Activated B cell treated with CpG ODN at 0.5 μM for 24 hours (primary cell): ENCODE results near the gene RABGAP1L. TPM values are rescaled to one million over a fixed set of nuclear protein-coding genes. Genes with fewer than 3 reads are reported as not detected.

Experiments used
- ATAC-seq: fragments of 200-7000 bp; cut with Tn5 transposase; one replicate; pipeline ENCODE4 v1.10.0; 2021; ENCODE audit warnings: low read depth, mild to moderate bottlenecking, moderate library complexity
- CTCF ChIA-PET: fragments of 350-600 bp; sonication (Branson Sonifier 250); formaldehyde crosslinking; loops from one replicate; lab custom pipeline; 2021; ENCODE audit warnings: antibody characterized with exemption; lab: Charles Lee
- POLR2A ChIA-PET: fragments of 350-600 bp; sonication (Branson Sonifier 250); formaldehyde crosslinking; loops from one replicate; lab custom pipeline; 2021; ENCODE audit warnings: antibody characterized with exemption; lab: Charles Lee
- DNase-seq: peaks from one replicate; pipeline ENCODE4 v3.0.0; 2022
- H3K27ac Mint-ChIP-seq: one replicate; pipeline ENCODE4 v1.8.0; 2020; ENCODE audit warnings: mixed read lengths
- H3K27me3 Mint-ChIP-seq: one replicate; pipeline ENCODE4 v1.8.0; 2021; ENCODE audit warnings: mixed read lengths
- H3K36me3 Mint-ChIP-seq: one replicate; pipeline ENCODE4 v1.8.0; 2021; ENCODE audit warnings: low read depth, mixed read lengths
- H3K4me1 Mint-ChIP-seq: one replicate; pipeline ENCODE4 v1.8.0; 2021; ENCODE audit warnings: mixed read lengths
- H3K4me3 Mint-ChIP-seq: one replicate; pipeline ENCODE4 v1.8.0; 2020; ENCODE audit warnings: mild to moderate bottlenecking, mixed read lengths
- H3K9me3 Mint-ChIP-seq: one replicate; pipeline ENCODE4 v1.8.0; 2020; ENCODE audit warnings: mixed read lengths
- intact Hi-C: fragments of 100-400 bp; cut with micrococcal nuclease; formaldehyde crosslinking; loops from one replicate; pipeline ENCODE4 v1.15.1; 2024
- total RNA-seq: library from RNA; stranded (reverse); gene quantifications from 2 replicates; pipeline ENCODE4 v1.2.3, GENCODE V29; 2022
- TF ChIP-seq, protein P1 (sequence below): fragments of 200-600 bp; IDR thresholded peaks from one replicate; pipeline ENCODE4 v1.8.0; 2022; ENCODE audit warnings: antibody characterized with exemption, mild to moderate bottlenecking

RABGAP1L gene
- total RNA-seq, 1 donor from 2014 or later: 126 TPM

DNA sequence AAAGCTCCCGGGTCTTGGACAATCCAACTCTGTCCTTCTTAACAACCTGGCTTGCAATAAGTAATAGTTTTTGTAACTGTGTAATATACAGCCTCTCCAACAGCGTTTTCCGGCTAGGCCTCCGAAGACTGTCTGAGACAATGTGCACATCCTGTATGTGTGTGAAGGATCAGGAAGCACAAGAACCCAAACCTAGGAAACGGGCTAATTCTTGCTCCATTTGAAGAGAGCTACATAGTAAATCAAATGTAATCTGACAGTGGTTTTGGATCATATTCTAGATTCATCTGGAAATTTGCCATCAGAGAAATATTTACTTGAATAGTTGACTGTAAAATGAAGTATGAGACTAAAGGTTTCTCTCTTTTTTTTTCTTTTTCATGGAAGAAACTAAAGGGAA is 289.7 kb downstream of the RABGAP1L start:
- no peak overlapping the region for H3K27ac Mint-ChIP-seq
- POLR2A ChIA-PET: no interaction called here
- H3K4me3 Mint-ChIP-seq: no peak overlapping the region
- H3K4me1 Mint-ChIP-seq: peaks cover 5% of the 10 kb centered on the region
- H3K36me3 Mint-ChIP-seq: peaks cover 15% of the 10 kb centered on the region
- no peaks in the 10 kb centered on the region for H3K27me3 Mint-ChIP-seq
- no peaks in the 10 kb centered on the region for H3K9me3 Mint-ChIP-seq
- intact Hi-C loops: no loop called here
- ATAC-seq (no peak), DNase-seq (no peak)
- CTCF ChIA-PET: no interaction called here
- TF ChIP-seq, protein P1, sequence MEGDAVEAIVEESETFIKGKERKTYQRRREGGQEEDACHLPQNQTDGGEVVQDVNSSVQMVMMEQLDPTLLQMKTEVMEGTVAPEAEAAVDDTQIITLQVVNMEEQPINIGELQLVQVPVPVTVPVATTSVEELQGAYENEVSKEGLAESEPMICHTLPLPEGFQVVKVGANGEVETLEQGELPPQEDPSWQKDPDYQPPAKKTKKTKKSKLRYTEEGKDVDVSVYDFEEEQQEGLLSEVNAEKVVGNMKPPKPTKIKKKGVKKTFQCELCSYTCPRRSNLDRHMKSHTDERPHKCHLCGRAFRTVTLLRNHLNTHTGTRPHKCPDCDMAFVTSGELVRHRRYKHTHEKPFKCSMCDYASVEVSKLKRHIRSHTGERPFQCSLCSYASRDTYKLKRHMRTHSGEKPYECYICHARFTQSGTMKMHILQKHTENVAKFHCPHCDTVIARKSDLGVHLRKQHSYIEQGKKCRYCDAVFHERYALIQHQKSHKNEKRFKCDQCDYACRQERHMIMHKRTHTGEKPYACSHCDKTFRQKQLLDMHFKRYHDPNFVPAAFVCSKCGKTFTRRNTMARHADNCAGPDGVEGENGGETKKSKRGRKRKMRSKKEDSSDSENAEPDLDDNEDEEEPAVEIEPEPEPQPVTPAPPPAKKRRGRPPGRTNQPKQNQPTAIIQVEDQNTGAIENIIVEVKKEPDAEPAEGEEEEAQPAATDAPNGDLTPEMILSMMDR: no peak

DNA sequence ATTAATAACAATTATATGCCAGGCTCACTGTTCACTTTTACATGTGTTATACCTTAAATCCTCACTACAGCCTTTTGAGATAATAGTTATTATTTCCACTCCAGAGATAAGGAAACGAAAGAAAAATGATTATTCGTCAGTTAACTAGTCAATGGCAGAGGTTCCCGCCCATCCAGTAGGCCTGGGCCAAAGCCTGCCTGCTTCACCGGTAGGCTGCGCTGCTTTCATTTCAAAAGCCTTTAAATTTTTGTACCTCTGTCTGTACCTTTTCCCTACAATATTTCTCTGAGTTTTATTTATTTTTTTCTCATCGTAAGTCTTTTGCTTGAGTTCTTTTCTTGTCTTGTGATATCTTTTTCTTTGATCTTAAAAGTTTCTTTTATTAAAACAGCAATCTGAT is 292.1 kb downstream of the RABGAP1L start:
- DNase-seq (no peak), ATAC-seq (no peak)
- ChIA-PET POLR2A (no interaction called here), CTCF (no interaction called here)
- intact Hi-C loops: no loop called here
- TF ChIP-seq, protein P1: no peak
- H3K4me1 Mint-ChIP-seq: no peaks in the 10 kb centered on the region
- H3K9me3 Mint-ChIP-seq: no peaks in the 10 kb centered on the region
- H3K27ac Mint-ChIP-seq: no peak overlapping the region
- no peak overlapping the region for H3K4me3 Mint-ChIP-seq
- no peaks in the 10 kb centered on the region for H3K27me3 Mint-ChIP-seq
- H3K36me3 Mint-ChIP-seq: peaks cover 11% of the 10 kb centered on the region

DNA sequence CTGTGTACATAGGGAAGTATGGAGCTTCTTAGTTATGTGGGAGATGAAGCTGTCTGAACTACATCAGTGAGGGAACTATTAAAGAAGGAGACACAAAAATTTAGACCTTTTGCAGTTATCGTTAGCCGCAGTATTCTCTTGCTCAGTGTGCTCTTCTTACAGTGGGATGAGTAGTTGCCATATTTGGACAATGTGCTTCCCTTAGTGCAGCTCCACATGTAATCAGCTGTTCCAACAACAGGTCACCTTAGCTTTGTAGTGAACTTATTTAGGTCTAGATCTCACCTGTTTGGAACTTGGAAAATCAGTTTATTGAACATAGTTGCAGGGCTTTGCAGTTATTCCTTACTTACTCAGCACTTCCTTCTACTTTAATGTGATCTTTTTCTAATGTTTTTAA is 306.5 kb downstream of the RABGAP1L start:
- H3K36me3 Mint-ChIP-seq: peaks cover 28% of the 10 kb centered on the region
- intact Hi-C loops: no loop called here
- H3K27ac Mint-ChIP-seq: no peak overlapping the region
- TF ChIP-seq, protein P1: no peak
- no peaks in the 10 kb centered on the region for H3K4me1 Mint-ChIP-seq
- H3K27me3 Mint-ChIP-seq: no peaks in the 10 kb centered on the region
- CTCF ChIA-PET: no interaction called here
- DNase-seq: no peak
- no peak overlapping the region for H3K4me3 Mint-ChIP-seq
- H3K9me3 Mint-ChIP-seq: peaks cover 2% of the 10 kb centered on the region
- POLR2A ChIA-PET: interaction anchor here (0.5 kb wide), 1 partner anchor 1822 kb away, joined by 5 read pairs; no protein-coding TSS in a partner anchor
- no peak for ATAC-seq

DNA sequence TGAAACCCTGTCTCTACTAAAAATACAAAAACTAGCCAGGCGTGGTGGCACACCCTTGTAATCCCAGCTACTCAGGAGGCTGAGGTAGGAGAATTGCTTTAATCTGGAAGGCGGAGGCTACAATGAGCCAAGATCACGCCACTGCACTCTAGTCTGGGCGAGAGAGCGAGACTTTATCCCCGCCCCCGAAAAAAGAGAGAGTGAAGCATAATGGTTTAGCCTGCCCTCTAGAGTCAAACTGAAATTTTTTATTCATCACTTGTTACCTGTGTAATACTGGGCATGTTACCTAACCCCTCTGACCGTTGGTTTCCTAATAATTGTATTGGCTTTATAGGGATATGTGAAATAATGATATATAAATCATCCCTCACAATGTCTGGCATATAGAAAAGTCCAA is 307.3 kb downstream of the RABGAP1L start:
- ChIA-PET POLR2A (no interaction called here), CTCF (interaction anchor here (1.5 kb wide), 1 partner anchor 204 kb away, joined by 4 read pairs; no protein-coding TSS in a partner anchor)
- H3K36me3 Mint-ChIP-seq: peaks cover 25% of the 10 kb centered on the region
- ATAC-seq (no peak), DNase-seq (no peak)
- no peak overlapping the region for H3K4me3 Mint-ChIP-seq
- H3K27me3 Mint-ChIP-seq: no peaks in the 10 kb centered on the region
- intact Hi-C loops: no loop called here
- TF ChIP-seq, protein P1: no peak
- peaks cover 2% of the 10 kb centered on the region for H3K9me3 Mint-ChIP-seq
- no peak overlapping the region for H3K27ac Mint-ChIP-seq
- H3K4me1 Mint-ChIP-seq: no peaks in the 10 kb centered on the region

DNA sequence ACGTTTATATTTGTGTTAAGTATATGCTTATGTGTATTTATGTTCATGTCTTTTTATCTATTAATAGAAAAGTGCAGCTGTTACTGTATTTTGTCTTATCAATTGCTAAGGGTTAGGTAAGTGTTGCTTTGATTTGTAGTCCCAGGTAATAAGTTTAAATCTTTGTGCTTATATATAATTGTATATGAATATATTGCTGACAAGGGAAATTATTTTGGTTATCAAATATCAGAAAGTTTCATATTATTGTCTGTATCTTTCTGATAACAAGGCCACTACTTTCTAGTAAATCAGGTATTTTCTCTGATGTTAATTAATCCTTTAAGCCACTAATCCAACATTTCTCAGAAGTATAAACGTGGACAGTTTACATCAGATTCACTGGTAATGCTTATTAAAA is 309.7 kb downstream of the RABGAP1L start:
- Mint-ChIP-seq H3K4me3 (no peak overlapping the region), H3K27ac (no peak overlapping the region), H3K4me1 (no peaks in the 10 kb centered on the region), H3K36me3 (peaks cover 23% of the 10 kb centered on the region), H3K9me3 (no peaks in the 10 kb centered on the region), H3K27me3 (no peaks in the 10 kb centered on the region)
- ATAC-seq (no peak), DNase-seq (no peak)
- intact Hi-C loops: no loop called here
- ChIA-PET CTCF (no interaction called here), POLR2A (no interaction called here)
- TF ChIP-seq, protein P1: no peak
